ENCODE data around the gene BANF2.
A peak's percentile ranks its signal among the peaks of the same experiment; 100 is the strongest.

Gene BANF2

GRCh38 chr20:17663486-17663885 lies 36.3 kb upstream of the BANF2 start:
- Histone ChIP-seq H3K27me3 (ENCODE audit: insufficient read depth, poor library complexity, severe bottlenecking) (no peaks in the 10 kb centered on the region), H3K27ac (ENCODE audit: poor library complexity, severe bottlenecking) (no peak overlapping the region), H3K36me3 (ENCODE audit: low read depth) (peaks cover 39% of the 10 kb centered on the region), H3K9me3 (ENCODE audit: severe bottlenecking) (no peaks in the 10 kb centered on the region), H3K4me3 (ENCODE audit: severe bottlenecking) (no peak overlapping the region), H3K4me1 (ENCODE audit: insufficient read depth, poor library complexity, severe bottlenecking) (no peaks in the 10 kb centered on the region)
- TF ChIP-seq, protein P1, sequence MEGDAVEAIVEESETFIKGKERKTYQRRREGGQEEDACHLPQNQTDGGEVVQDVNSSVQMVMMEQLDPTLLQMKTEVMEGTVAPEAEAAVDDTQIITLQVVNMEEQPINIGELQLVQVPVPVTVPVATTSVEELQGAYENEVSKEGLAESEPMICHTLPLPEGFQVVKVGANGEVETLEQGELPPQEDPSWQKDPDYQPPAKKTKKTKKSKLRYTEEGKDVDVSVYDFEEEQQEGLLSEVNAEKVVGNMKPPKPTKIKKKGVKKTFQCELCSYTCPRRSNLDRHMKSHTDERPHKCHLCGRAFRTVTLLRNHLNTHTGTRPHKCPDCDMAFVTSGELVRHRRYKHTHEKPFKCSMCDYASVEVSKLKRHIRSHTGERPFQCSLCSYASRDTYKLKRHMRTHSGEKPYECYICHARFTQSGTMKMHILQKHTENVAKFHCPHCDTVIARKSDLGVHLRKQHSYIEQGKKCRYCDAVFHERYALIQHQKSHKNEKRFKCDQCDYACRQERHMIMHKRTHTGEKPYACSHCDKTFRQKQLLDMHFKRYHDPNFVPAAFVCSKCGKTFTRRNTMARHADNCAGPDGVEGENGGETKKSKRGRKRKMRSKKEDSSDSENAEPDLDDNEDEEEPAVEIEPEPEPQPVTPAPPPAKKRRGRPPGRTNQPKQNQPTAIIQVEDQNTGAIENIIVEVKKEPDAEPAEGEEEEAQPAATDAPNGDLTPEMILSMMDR (IDR thresholded peaks at IDR 0.05; ENCODE audit: poor library complexity, severe bottlenecking) = no peak
- DNase-seq (ENCODE audit: low spot score) (peak; percentile 4), ATAC-seq (ENCODE audit: low read depth) (no peak)

DNA sequence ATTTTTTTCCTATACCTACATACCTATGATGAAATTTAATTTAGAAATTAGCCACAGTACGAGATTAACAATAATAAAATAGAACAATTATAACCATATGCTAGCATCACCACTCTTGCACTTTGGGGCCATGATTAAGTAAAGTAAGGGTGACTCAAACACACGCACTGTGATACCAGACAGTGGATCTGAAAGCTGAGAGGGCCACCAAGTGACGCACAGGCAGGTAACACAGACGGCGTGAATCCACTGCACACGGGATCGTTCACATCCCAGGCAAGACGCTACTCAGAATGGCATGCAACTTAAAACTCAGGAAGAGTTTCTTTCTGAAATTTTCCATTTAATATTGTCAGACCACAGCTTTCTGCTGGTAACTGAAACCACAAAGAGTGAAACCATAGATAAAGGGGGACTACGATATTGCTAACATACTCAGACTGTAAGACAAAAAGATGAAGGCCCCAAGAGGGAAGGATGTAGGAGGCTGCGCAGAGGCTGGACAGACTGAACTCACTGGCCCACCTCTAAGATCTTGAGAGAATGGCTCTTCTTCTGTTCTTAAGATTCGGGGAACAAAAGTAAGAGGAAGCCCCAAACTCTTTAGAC lies 35.6 kb upstream of the BANF2 start:
- peaks cover 44% of the 10 kb centered on the region for H3K36me3 ChIP-seq (ENCODE audit: low read depth)
- no peak for ATAC-seq (ENCODE audit: low read depth)
- TF ChIP-seq, protein P1 (IDR thresholded peaks at IDR 0.05; ENCODE audit: poor library complexity, severe bottlenecking) = no peak

GRCh38 chr20:17665756-17666155 lies 34.0 kb upstream of the BANF2 start:
- ATAC-seq (ENCODE audit: low read depth) (no peak), DNase-seq (ENCODE audit: low spot score) (no peak)
- peaks cover 46% of the 10 kb centered on the region for H3K36me3 ChIP-seq (ENCODE audit: low read depth)
- no peaks in the 10 kb centered on the region for H3K9me3 ChIP-seq (ENCODE audit: severe bottlenecking)
- TF ChIP-seq, protein P1 (IDR thresholded peaks at IDR 0.05; ENCODE audit: poor library complexity, severe bottlenecking) = no peak
- H3K27ac ChIP-seq (ENCODE audit: poor library complexity, severe bottlenecking) = no peak overlapping the region
- H3K4me1 ChIP-seq (ENCODE audit: insufficient read depth, poor library complexity, severe bottlenecking) = no peaks in the 10 kb centered on the region
- H3K4me3 ChIP-seq (ENCODE audit: severe bottlenecking) = no peak overlapping the region
- no peaks in the 10 kb centered on the region for H3K27me3 ChIP-seq (ENCODE audit: insufficient read depth, poor library complexity, severe bottlenecking)

More for the DNA sequence above, 35.6 kb upstream of the BANF2 start:
- Histone ChIP-seq H3K4me1 (ENCODE audit: insufficient read depth, poor library complexity, severe bottlenecking) (no peaks in the 10 kb centered on the region), H3K27me3 (ENCODE audit: insufficient read depth, poor library complexity, severe bottlenecking) (no peaks in the 10 kb centered on the region), H3K9me3 (ENCODE audit: severe bottlenecking) (no peaks in the 10 kb centered on the region), H3K27ac (ENCODE audit: poor library complexity, severe bottlenecking) (no peak overlapping the region), H3K4me3 (ENCODE audit: severe bottlenecking) (no peak overlapping the region)
- peak; percentile 12 for DNase-seq (ENCODE audit: low spot score)

DNA sequence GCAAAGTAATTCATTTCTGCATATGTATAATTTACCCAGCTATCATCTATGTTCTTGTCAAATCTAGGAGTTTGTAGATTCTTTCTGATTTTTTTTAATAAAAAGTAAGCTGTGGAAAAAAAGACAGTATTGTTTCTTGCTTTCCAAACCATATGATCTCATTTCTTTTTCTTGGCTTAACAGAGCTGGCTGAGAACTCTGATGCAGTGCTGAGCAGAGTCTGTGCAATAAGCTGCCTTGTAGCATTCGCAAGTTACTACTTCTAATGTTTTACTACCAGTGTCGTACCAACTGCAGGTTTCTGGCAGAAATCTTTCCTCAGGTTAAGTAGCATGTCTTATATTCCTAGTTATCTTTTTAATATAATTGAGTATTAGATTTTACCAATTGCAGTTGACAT lies 33.3 kb upstream of the BANF2 start:
- no peaks in the 10 kb centered on the region for H3K4me1 ChIP-seq (ENCODE audit: insufficient read depth, poor library complexity, severe bottlenecking)
- no peak for ATAC-seq (ENCODE audit: low read depth)
- TF ChIP-seq, protein P1 (IDR thresholded peaks at IDR 0.05; ENCODE audit: poor library complexity, severe bottlenecking) = no peak
- no peak for DNase-seq (ENCODE audit: low spot score)
- H3K36me3 ChIP-seq (ENCODE audit: low read depth) = peaks cover 42% of the 10 kb centered on the region
- no peak overlapping the region for H3K27ac ChIP-seq (ENCODE audit: poor library complexity, severe bottlenecking)
- no peaks in the 10 kb centered on the region for H3K9me3 ChIP-seq (ENCODE audit: severe bottlenecking)
- no peaks in the 10 kb centered on the region for H3K27me3 ChIP-seq (ENCODE audit: insufficient read depth, poor library complexity, severe bottlenecking)
- H3K4me3 ChIP-seq (ENCODE audit: severe bottlenecking) = no peak overlapping the region

- Histone ChIP-seq H3K27me3 (ENCODE audit: insufficient read depth, poor library complexity, severe bottlenecking) (no peaks in the 10 kb centered on the region), H3K4me1 (ENCODE audit: insufficient read depth, poor library complexity, severe bottlenecking) (no peaks in the 10 kb centered on the region), H3K9me3 (ENCODE audit: severe bottlenecking) (no peaks in the 10 kb centered on the region), H3K36me3 (ENCODE audit: low read depth) (peaks cover 45% of the 10 kb centered on the region), H3K4me3 (ENCODE audit: severe bottlenecking) (no peak overlapping the region), H3K27ac (ENCODE audit: poor library complexity, severe bottlenecking) (no peak overlapping the region)
- TF ChIP-seq, protein P1 (IDR thresholded peaks at IDR 0.05; ENCODE audit: poor library complexity, severe bottlenecking) = no peak
- DNase-seq (ENCODE audit: low spot score) (peak; percentile 18), ATAC-seq (ENCODE audit: low read depth) (no peak)
Measured at GRCh38 chr20:17667445-17667844, 32.3 kb upstream of the BANF2 start.

All from RWPE2 (cell line).